Measurements from ENCODE around the gene IL20. TPM values are rescaled to one million over a fixed set of nuclear protein-coding genes. Genes with fewer than 3 reads are reported as not detected.
A peak's percentile ranks its signal among the peaks of the same experiment; 100 is the strongest.

The IL20 gene, protein sequence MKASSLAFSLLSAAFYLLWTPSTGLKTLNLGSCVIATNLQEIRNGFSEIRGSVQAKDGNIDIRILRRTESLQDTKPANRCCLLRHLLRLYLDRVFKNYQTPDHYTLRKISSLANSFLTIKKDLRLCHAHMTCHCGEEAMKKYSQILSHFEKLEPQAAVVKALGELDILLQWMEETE
- polyA plus RNA-seq (ENCODE audit: insufficient read length in 10 of 10): not detected
- long read RNA-seq, donor 1: 0 reads
- long read RNA-seq, donor 2: 0 reads
- long read RNA-seq, donor 3: 0 reads
- long read RNA-seq, donor 4: 0 reads
- long read RNA-seq, donor 5: 0 reads
- long read RNA-seq, donor 6: 0 reads
- long read RNA-seq, donor 7: 0 reads
- long read RNA-seq, donor 8: 0 reads
- long read RNA-seq, donor 9: 0 reads

DNA sequence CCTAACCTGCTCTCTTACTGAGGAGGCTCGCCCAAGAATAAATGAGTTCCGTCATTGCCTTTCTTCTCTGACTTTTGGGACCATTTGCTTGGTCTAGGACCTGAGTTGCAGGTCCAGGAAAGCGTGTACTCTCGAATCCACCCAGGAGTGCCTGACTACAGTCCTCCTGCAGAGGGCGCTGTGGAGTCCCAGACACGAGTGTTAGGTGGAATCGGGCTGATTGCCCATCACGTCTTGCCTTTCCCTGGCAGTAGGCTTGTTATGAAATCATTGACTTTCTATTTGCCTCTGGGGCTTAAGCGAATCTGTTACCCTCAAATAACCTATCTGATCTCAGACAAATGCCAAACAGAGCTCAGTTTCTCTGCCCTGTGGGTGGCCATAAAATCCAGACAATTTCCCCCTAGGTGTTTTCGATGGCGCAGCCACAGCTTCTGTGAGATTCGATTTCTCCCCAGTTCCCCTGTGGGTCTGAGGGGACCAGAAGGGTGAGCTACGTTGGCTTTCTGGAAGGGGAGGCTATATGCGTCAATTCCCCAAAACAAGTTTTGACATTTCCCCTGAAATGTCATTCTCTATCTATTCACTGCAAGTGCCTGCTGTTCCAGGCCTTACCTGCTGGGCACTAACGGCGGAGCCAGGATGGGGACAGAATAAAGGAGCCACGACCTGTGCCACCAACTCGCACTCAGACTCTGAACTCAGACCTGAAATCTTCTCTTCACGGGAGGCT, at the start of gene IL20:
TSS of gene IL20 (plus strand) at position 685 of the 733 bp plus-strand sequence. CDS start 230 bp downstream, outside the sequence.
- DNase-seq: peak; percentile 28 to 37 (median 37)

DNA sequence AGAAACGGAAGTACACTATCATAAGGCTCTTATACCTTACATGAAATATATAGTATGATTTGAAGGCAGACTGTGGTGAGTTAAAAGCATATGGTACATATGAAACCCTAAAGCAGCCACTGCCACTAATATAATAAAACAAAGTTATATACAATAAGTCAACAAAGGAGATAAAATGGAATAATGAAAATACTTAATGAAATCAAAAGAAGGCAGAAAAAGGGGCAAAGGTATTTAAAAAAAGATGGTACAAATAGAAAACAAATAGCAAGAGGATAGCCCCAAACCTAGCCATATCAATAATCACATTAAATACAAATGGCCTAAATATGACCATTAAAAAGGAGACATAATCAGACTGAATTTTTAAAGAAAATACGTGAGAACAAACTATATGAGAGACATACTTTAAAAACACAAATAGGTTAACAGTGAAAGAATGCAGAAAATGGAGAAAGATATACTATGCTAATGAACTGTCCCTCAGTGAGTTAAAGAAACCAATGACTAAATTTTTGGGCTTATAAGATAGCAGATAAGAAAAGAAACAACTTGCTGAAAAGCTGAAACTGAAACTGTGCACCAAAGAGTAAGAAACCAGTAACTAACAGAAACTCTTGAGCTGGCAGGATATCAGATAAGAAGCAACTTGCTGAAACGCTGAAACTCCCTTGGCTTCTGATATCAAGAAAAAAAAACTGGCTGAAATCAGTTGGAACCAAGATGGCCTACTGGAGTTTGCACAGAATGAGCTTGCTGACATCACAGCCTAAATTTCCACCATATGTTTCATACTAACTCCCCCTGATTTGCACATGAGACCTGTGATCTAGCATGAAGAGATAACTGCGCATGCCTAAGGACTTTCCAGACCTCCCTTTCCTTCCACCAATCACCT, 48.8 kb upstream of the IL20 start:
- peak in 1 of 3 donors; percentile 55 for DNase-seq

DNA sequence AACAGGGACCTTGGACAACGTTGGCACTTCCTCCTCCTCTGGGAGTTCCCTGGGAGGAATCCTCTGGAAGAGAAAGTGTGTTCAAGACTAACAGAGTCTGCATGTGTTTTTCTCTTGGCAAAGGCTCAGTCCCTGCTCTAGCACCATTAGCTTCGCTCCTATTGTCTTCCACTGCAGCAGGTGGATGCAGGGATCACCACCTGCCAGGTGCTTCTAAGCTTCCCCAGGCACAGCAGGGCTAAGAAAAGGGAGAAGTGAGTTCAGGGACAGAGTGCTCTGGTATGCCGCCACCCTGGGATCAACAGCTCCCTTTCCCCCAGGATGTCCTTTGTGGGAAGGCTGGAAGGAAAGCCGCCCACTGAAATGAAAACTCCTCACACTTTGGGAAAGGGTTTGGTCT, 43.9 kb upstream of the IL20 start:
- no peak for DNase-seq

DNA sequence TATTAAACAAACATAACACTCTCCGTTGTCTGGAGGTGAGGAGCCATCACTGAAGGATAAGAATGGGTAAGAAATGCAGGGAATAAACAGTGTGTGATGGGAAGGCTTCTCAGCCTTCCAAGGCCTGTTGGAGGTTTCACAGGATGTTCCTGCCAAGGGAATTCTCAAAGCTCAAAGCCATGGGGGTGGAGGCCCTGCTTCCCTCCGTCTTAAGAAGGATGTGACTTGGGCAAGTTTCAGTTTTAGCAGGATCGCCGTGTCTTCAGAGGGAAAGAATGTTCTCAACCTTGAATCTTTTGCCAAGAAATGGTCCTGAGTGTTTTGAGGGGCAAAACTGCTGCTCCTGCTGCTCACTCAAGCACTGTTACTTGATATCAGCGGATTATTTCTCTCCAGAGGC, 41.7 kb upstream of the IL20 start:
- peak; percentile 33 to 87 (median 70) for DNase-seq

DNA sequence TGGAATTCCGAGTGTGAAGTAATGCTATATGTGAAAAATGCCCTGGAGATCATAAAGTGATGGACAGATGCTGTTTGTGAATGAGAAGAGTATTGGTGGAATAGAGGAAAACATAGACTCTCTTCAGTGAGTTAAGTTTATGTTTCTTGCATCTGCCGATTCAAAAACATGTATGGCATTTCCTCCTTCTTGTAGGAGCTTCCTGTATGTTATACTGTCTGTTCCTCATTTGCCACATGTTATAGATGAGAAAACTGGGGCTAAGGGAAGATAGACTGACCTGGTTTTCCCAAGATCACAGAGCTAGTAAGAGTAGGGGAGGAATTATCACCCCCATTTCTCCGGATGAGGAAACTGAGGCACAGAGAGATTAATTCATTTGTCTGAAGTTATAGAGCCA, 41.1 kb upstream of the IL20 start:
- DNase-seq: peak in 1 of 3 donors; percentile 20

DNA sequence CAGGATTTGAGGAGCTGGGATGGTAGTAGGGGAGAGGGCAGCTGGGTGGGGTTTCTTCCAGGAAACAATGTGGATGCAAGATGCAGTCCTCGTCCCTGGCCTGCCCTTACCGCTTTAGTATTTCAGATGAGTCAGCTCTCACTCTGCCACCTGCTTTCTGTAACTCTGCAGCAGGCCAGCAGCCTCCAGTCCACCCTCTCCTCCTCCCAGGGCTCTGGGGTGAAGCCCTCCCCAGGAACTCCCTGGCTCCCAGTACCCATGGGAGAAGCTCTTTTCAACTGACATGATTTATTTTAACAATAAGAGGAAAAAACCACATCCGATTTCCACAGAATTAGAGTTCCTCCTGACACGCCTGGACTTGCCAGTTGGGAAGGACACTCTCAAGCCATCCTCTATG, 39.0 kb upstream of the IL20 start:
- no peak for DNase-seq

DNA sequence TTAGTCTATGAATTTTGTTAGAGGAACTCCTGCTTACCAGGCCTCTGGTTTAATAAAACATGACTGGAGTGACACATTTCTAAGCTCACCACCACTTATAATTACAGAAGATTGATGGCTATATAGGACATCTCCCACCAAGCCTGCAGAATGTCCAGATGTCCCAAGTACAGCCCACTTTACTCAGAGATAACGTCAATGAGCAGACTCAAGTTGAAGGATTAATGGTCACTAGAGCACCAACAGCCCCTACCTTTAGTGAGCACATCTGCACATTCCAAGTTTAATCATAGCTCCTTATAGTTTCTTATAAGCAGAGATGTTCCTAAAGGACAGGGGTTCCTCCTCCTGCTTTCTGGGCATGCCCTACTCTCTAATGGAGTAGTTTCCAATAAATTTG, 37.4 kb upstream of the IL20 start:
- no peak for DNase-seq

DNA sequence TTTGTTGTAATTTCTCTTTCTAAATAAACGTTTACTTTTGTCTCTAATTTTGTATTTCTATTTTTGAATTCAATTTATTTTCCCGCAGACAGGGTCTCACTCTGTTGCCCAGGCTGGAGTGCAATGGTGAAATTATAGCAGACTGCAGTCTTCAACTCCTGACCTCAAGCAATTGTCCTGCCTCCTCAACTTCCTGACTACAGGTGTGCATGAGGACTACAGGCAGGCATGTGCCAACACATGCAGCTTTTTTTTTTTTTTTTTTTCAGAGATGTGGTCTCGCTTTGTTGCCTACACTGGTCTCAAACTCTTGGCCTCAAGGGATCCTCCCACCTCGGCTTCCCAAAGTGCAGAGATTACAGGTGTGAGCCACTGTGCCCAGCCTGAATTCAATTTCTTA, 36.7 kb upstream of the IL20 start:
- no peak for DNase-seq

DNA sequence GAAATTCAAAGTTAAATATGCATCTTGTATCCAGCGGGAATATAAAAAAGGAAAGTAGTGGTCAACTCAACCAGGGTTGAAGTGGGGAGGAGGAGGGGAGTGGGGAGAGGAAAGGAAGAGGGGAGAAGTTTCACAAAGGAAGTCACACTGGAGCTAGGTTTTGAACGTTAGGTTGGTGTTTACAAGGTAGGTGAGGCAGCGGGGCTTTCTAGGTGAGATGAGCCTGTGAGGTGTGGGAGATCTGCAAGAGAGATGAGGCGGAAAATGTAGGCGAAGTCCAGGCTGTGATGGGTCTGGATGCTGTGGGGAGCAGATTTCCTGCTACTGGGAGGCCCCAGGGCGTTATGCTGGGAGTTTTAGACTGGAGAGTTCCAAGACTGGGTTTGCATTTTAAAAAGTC, 36.1 kb upstream of the IL20 start:
- DNase-seq: no peak

DNA sequence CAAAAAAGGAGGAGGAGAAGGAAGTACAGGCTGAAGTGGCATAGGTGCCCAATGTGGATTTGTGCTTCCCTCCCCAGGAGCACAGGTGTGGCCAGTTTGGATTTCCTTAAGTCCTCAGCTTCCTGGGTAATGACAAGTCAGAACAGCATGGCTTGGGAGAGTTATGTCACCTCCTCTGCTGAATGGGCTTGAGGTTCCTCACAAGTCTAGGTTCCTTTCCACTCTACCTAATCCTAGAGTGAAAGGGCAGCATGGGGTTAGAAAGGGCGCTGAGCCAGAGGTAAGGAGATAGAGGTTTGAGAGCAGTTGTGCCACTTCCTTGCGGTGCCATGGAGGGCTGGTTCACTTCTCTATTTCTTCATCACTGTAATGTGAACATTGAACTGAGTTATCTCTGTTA, 35.5 kb upstream of the IL20 start:
- no peak for DNase-seq

DNA sequence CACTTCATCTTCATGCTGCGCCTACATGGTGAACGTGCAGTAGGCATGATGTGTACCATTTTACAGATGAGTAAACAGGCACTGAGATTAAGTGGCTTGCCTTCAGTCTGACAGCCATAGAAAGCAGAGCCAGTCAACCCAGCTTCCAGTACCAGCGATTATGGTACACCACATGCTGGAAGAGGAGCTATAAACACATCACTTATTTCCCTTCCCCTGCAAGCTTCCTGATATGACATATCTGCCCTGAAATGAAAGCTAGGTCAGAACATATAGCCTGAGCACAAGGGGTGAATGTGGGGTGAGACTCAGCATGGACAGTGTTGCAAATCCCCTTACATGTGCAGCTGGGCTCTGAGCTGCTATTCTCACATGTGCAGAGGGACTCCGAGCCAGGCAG, 33.8 kb upstream of the IL20 start:
- DNase-seq: no peak

DNA sequence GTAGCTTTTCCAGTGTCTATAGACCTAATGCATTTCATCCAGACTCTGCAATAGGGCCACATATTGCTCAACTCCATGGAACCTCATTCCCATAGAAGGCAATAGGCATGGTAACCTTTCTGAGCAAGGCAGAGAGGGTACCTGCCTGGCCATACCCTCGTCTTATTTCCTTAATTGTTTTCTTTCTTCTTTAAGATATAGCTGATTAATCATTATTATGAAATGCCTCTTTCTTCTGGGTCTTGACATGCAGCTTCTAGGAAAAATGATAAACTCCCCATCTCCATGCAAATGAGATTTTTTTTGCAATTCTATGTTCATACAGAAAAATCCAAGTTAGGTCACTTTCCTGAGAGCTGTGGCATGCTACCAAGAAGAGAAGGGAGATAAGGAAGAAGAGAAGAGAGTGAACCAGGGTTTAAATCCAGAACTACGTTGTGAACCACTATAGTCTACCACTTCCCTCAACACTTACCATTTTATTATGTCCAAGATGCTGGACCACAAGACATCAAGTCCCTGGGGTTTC, 33.0 kb upstream of the IL20 start:
- DNase-seq: no peak

DNA sequence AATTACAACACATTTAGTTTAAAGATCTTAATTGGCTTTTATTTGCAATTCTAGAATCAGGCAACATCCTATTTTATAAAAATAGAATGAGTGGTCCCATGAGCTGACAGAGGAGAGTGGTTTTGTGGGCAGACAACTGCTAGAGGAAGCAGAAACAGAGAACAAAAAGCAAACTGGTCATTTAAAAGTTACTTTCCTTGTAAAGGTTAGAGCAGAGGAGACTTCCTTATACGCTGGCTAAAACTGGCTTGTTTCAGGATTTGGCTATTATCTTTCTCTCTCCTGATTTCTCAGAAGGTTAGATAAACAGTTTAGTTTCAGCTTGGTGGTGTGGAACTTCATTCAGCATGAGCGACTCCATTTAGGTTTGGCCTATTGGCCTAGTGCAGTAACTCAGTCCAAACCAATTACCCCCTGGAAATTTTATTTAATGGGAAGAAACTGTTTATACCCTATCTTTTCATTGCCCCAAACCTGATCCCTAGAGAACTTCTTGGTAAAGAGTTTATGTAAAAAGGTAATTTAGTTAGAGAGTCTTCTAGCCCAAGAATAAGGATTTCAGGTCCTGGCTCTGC, 32.2 kb upstream of the IL20 start:
- DNase-seq: no peak

DNA sequence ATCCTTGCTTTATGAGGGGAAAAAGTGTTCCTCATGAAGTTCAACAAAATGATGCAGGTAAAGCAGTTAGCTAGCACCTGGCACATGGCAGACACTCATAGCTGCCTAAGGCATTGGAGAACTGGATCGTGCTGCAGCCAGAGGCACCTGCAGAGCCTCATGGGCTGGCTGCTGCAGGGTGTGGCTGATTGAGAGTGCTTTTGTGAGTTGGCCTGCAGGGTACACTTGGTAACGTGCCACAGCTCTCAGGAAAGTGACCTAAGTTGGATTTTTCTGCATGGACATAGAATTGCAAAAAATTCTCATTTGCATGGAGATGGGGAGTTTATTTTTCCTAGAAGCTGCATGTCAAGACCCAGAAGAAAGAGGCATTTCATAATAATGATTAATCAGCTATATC, 31.6 kb upstream of the IL20 start:
- no peak for DNase-seq

DNA sequence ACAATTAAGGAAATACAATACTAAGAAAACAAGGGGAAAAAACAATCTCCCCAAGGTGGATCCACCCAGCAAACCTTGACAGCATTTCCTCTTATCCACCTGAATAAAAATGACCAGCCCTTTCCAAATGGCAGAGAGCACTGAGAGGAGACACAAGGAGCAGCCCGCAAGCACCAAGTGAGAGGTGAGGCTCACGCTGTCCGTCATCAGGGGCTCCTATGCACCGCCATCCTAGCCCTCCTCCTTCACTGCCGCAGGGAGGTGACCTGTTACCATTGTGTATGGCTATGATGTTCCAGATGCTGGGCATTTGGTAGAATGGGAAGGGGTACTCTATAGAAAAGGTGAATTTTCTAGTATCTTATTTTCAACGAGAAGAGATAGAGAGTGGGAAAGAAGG, 31.2 kb upstream of the IL20 start:
- no peak for DNase-seq

DNA sequence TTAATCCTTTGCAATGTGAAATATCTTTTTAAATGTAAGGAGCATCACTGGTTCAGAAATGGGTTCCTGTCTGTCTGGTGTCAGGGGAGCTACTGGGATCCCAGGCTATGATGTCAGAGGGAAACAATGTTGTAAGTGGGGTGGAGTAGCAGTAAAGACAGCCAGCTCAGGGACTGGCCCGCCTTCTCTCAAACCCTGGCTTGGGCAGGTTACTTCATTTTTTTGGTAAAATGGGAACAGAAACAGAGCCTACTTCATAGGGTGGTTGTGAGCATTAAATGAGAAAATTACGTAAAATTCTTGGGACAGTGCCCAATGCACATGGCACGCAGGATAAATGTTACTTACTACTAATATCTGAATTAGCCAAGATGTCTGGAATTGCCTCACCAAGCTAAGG, 30.7 kb upstream of the IL20 start:
- peak in 1 of 3 donors; percentile 50 for DNase-seq

DNA sequence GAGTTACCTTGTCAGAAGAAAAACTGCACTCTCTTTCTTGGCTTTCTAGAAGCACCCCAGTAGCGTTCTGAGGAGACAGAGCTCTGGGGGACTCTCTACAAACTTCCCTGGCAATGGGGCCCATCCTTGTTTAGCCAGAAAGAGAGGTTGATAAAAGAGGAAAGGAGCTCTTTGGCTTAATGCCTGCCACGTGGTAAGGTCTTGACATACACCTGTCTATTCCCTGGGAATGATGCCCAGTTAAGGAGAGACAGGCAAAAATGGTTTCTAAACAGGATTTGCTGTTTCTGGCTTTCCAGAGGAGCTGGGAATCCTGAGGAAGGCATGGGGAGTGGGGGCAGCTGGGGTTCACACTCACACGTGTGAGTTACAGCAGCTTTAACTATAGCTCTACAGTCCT, 30.2 kb upstream of the IL20 start:
- DNase-seq: no peak

DNA sequence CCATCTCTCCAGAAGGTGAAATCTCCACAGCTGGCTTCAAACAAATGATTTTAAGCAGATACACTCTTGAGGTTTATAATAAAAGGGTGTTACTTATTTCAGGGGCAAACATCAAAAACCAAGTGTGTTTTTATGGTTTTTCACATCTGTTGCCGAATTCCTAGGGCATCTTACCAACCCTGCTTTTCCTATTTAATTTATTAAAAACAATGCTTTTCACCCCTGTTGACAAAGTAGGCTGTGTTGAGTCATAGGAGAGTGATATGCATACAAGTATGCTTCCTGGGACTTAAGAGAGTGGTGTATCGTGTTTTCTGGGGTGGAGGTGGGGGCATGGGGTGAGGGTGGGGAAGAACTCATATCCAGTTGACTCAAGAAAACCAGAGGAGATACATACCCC, 29.3 kb upstream of the IL20 start:
- no peak for DNase-seq

DNA sequence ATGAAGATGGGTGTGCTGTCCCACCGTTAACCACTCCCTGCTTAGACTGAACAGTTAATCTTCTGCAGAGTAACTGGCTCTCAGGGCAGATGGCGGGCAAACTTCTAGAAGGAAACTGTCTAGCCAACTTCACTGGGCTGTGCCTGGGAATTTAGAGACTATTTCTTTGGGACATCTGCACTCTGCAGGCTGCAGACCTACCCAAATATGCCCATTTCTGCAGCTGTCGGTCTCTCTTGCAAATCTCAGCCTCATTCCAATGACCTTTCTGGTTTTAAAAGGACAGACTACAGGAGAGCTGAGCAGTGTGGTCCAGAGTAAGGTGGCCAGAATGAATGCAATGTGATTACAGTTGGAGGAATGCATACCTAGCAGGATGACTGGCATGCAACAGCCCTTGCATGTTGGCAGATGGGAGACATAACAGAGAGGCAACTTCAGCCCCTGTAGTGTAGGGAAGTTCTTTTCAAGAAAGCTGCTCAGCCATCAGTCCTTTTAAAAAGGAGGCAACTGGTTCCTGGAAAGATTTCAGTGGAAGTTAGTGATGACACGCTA, 26.3 kb upstream of the IL20 start:
- no peak for DNase-seq

DNA sequence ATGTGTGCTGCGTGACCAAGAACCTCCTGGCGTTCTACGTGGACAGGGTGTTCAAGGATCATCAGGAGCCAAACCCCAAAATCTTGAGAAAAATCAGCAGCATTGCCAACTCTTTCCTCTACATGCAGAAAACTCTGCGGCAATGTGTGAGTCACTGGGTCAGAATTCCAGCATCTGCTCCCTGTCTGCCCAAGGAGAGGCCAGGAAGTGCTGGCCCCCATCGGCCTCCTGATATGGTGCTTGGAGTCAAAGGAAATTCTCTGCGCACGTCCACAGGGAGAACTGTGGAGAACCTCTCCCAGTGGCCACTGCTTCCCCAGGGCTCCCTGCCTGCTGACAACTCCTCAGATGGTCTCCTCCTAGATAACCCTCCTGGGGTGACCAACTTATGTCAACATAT, 25.6 kb upstream of the IL20 start:
- peak in 1 of 3 donors; percentile 50 for DNase-seq

DNA sequence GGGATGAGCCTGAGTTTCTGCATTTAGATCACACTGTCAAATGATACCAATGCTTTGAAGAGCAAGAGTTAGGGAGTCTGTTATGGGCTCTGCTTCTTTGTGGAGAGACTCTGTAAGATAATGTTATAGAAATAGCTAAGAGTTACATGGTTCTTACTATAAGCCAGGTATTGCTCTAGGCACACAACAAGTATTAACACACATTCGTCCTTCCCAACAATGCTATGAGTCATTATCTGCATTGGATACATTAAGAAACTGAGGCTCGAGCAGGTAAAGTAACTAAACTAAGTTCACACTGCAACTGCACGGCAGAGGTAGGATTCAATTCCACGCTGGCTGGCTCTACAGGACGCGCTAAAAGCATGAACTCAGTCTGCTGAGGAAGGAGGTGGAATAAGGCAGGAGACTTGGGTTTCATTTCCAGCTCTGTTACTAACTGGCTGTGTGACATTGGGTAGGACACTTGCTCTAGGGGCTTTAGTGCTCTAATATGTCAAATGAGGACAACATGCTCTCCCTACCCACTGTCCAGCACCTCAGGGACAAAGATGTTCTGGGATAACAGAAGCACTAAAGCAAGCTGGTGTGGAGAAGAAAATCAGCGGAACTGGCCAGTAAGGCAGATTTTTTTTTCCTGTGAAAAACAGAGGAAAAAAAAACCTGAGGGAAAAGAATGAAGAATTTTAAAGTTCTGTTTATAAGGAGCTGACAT, 23.7 kb upstream of the IL20 start:
- no peak for DNase-seq
